HCT116 (cell line): ENCODE data around the gene DBN1. TPM values are rescaled to one million over a fixed set of nuclear protein-coding genes. Genes with fewer than 3 reads are reported as not detected.

Experiments
- ATAC-seq: fragments of 200-7000 bp; cut with Tn5 transposase; 2 replicates; pipeline ENCODE4 v1.9.1; 2020; ENCODE audit warnings: mild to moderate bottlenecking, moderate library complexity
- BruUV-seq: library from RNA; stranded (reverse); fragments of 400-500 nt; replicated peaks from 2 replicates; lab custom pipeline; 2021; lab: Mats Ljungman, UMichigan
- CTCF ChIA-PET: fragments of 300-600 bp; sonication (Branson Sonifier 250); formaldehyde crosslinking; loops from one replicate; lab custom pipeline; 2021; ENCODE audit warnings: antibody characterized with exemption; lab: Charles Lee
- POLR2A ChIA-PET: fragments of 300-600, 350-600 bp; sonication (Branson Sonifier 250); formaldehyde crosslinking; loops from one replicate; lab custom pipeline; 2021; ENCODE audit warnings: antibody characterized with exemption; lab: Charles Lee
- RAD21 ChIA-PET, 2 experiments: fragments of 300-600 bp; sonication (Branson Sonifier 250); formaldehyde crosslinking; loops; one replicate each; lab custom pipeline; 2023; ENCODE audit warnings: low total read pairs in 2 of 2; ENCODE audit not compliant: uncharacterized antibody in 2 of 2, unreplicated experiment in 2 of 2, low non-redundant PET in 1 of 2; lab: Charles Lee
- DNase-seq: peaks from one replicate; pipeline ENCODE4 v3.0.0-alpha.2; 2010; ENCODE audit warnings: low read depth, low spot score
- H2AFZ ChIP-seq: fragments of 200-600 bp; shearing (Covaris generic), sonication (generic); 2 replicates; pipeline ENCODE4 v1.6.1; 2017; ENCODE audit warnings: low read depth, mixed run types, mixed read lengths, antibody characterized with exemption, low read length; ENCODE audit not compliant: poor library complexity, severe bottlenecking
- H3K27ac ChIP-seq: 2 replicates; pipeline ENCODE4 v1.5.1; 2012; ENCODE audit warnings: low read depth, low read length
- H3K27me3 ChIP-seq: fragments of 200-600 bp; sonication (generic); 2 replicates; pipeline ENCODE4 v1.6.1; 2016; ENCODE audit warnings: mixed run types, low read length, mixed read lengths; ENCODE audit not compliant: insufficient read depth
- H3K36me3 ChIP-seq, 2 experiments: fragments of 200-500 bp in 1 of 2; fragments of 200-600 bp in 1 of 2; sonication (Bioruptor generic) in 1 of 2; sonication (generic) in 1 of 2; 2 replicates each; pipeline versions ENCODE4 v1.5.1 to v1.6.1; 2014 to 2016; ENCODE audit warnings: low read length in 2 of 2, inconsistent platforms in 1 of 2, mixed read lengths in 1 of 2, mixed run types in 1 of 2; ENCODE audit not compliant: insufficient read depth in 2 of 2, control insufficient read depth in 1 of 2
- H3K4me1 ChIP-seq, 2 experiments: fragments of 200-600 bp in 1 of 2; sonication (generic) in 1 of 2; 2 replicates each; pipeline versions ENCODE4 v1.5.1 to v1.6.1; 2012 to 2017; ENCODE audit warnings: low read length in 2 of 2, inconsistent platforms in 1 of 2, mild to moderate bottlenecking in 1 of 2, mixed read lengths in 1 of 2, mixed run types in 1 of 2, moderate library complexity in 1 of 2; ENCODE audit not compliant: insufficient read depth in 2 of 2, control insufficient read depth in 1 of 2
- H3K4me2 ChIP-seq: fragments of 200-600 bp; sonication (generic); 2 replicates; pipeline ENCODE4 v1.6.1; 2017; ENCODE audit warnings: mixed run types, low read length, mixed read lengths
- H3K4me3 ChIP-seq, 2 experiments: fragments of 200-600 bp in 1 of 2; sonication (generic) in 1 of 2; replicated peaks in 1 of 2; 2 replicates each; pipeline ENCODE4 v1.5.1; 2011 to 2016; ENCODE audit warnings: low read length in 2 of 2, control low read depth in 1 of 2, low read depth in 1 of 2, mild to moderate bottlenecking in 1 of 2, mixed read lengths in 1 of 2, mixed run types in 1 of 2
- H3K79me2 ChIP-seq: fragments of 200-600 bp; sonication (generic); 2 replicates; pipeline ENCODE4 v1.6.1; 2017; ENCODE audit warnings: mild to moderate bottlenecking, mixed run types, low read length, moderate library complexity, mixed read lengths; ENCODE audit not compliant: insufficient read depth
- H3K9ac ChIP-seq: fragments of 200-600 bp; sonication (generic); 2 replicates; pipeline ENCODE4 v1.6.1; 2016; ENCODE audit warnings: low read length, mixed read lengths
- H3K9me2 ChIP-seq: fragments of 200-600 bp; sonication (generic), shearing (Covaris generic); 2 replicates; pipeline ENCODE4 v1.6.1; 2017; ENCODE audit warnings: mixed run types, mild to moderate bottlenecking, moderate library complexity; ENCODE audit not compliant: insufficient read depth
- H3K9me3 ChIP-seq, 2 experiments: fragments of 200-500 bp in 1 of 2; fragments of 200-600 bp in 1 of 2; sonication (Bioruptor generic) in 1 of 2; sonication (generic) in 1 of 2; 2 replicates each; pipeline ENCODE4 v1.6.1; 2014 to 2017; ENCODE audit warnings: low read length in 2 of 2, mixed read lengths in 2 of 2, inconsistent platforms in 1 of 2, low read depth in 1 of 2, mild to moderate bottlenecking in 1 of 2, mixed run types in 1 of 2, moderate library complexity in 1 of 2; ENCODE audit not compliant: control insufficient read depth in 1 of 2, insufficient read depth in 1 of 2
- H4K20me1 ChIP-seq: fragments of 200-600 bp; sonication (generic), shearing (Covaris generic); 2 replicates; pipeline ENCODE4 v1.6.1; 2017; ENCODE audit warnings: mixed run types, mild to moderate bottlenecking, moderate library complexity; ENCODE audit not compliant: insufficient read depth
- ATF3 ChIP-seq: IDR thresholded peaks from 2 replicates; pipeline ENCODE4 v1.6.1; 2012
- CTCF ChIP-seq, 3 experiments: fragments of 200-600 bp in 1 of 3; sonication (generic) in 1 of 3; IDR thresholded peaks in 2 of 3; conservative IDR thresholded peaks in 1 of 3; 2 replicates each; pipeline ENCODE4 v1.5.1; 2012 to 2017; ENCODE audit warnings: low read depth in 2 of 3, low read length in 2 of 3, antibody characterized with exemption in 1 of 3, borderline replicate concordance in 1 of 3, control low read depth in 1 of 3, mild to moderate bottlenecking in 1 of 3, mixed read lengths in 1 of 3, mixed run types in 1 of 3, moderate library complexity in 1 of 3; ENCODE audit not compliant: insufficient read depth in 1 of 3
- EGR1 ChIP-seq: IDR thresholded peaks from 2 replicates; pipeline ENCODE4 v1.6.1; 2012; ENCODE audit warnings: low read depth
- ELF1 ChIP-seq: IDR thresholded peaks from 2 replicates; pipeline ENCODE4 v1.6.1; 2012; ENCODE audit warnings: low read depth, borderline replicate concordance
- EZH2 ChIP-seq: fragments of 200-600 bp; sonication (generic); IDR thresholded peaks from 2 replicates; pipeline ENCODE4 v1.6.1; 2017; ENCODE audit warnings: antibody characterized with exemption, mixed run types
- EZH2phosphoT487 ChIP-seq: fragments of 200-600 bp; IDR thresholded peaks from 2 replicates; pipeline ENCODE4 v1.6.1; 2018; ENCODE audit warnings: antibody characterized with exemption, borderline replicate concordance
- FOSL1 ChIP-seq: IDR thresholded peaks from 2 replicates; pipeline ENCODE4 v1.6.1; 2012; ENCODE audit warnings: low read depth
- JUND ChIP-seq: IDR thresholded peaks from 2 replicates; pipeline ENCODE4 v1.6.1; 2012
- MAX ChIP-seq: IDR thresholded peaks from 2 replicates; pipeline ENCODE4 v1.6.1; 2012
- POLR2A ChIP-seq: IDR thresholded peaks from 2 replicates; pipeline ENCODE4 v1.7.0; 2011; ENCODE audit warnings: borderline replicate concordance; ENCODE audit not compliant: insufficient read depth, insufficient read length; ENCODE audit errors: extremely low read depth
- POLR2AphosphoS5 ChIP-seq: IDR thresholded peaks from 2 replicates; pipeline ENCODE4 v1.6.1; 2011; ENCODE audit warnings: mild to moderate bottlenecking, low read depth, low read length, moderate library complexity
- RAD21 ChIP-seq: IDR thresholded peaks from 2 replicates; pipeline ENCODE4 v1.6.1; 2012; ENCODE audit warnings: low read depth, mild to moderate bottlenecking
- REST ChIP-seq: IDR thresholded peaks from 2 replicates; pipeline ENCODE4 v1.6.1; 2012; ENCODE audit warnings: low read depth
- SIN3A ChIP-seq: IDR thresholded peaks from 2 replicates; pipeline ENCODE4 v1.6.1; 2012; ENCODE audit warnings: low read depth
- SP1 ChIP-seq: IDR thresholded peaks from 2 replicates; pipeline ENCODE4 v1.6.1; 2012; ENCODE audit warnings: low read depth
- SRF ChIP-seq: IDR thresholded peaks from 2 replicates; pipeline ENCODE4 v1.6.1; 2012; ENCODE audit warnings: low read depth
- TCF7L2 ChIP-seq: IDR thresholded peaks from 2 replicates; pipeline ENCODE4 v1.7.0; 2011; ENCODE audit warnings: borderline replicate concordance, inconsistent platforms; ENCODE audit not compliant: insufficient read depth, insufficient read length; ENCODE audit errors: extremely low read depth
- YY1 ChIP-seq: IDR thresholded peaks from 2 replicates; pipeline ENCODE4 v1.6.1; 2011; ENCODE audit warnings: low read length, low read depth, moderate library complexity, mild to moderate bottlenecking; ENCODE audit not compliant: insufficient replicate concordance; ENCODE audit errors: extremely low read depth
- ZNF274 ChIP-seq: fragments of 200-500 bp; sonication (Bioruptor generic); IDR thresholded peaks from 2 replicates; pipeline ENCODE4 v1.6.1; 2014; ENCODE audit warnings: mild to moderate bottlenecking, low read depth, low read length, inconsistent platforms
- intact Hi-C: fragments of 100-400 bp; cut with micrococcal nuclease; formaldehyde crosslinking; loops from 2 replicates; pipeline ENCODE4 v1.10.0; 2022
- total RNA-seq: library from RNA; stranded (reverse); gene quantifications from one replicate; pipeline ENCODE4 v1.2.1, GENCODE V29; 2021; ENCODE audit not compliant: unreplicated experiment

DBN1 gene
- total RNA-seq, 1 experiment from 2014 or later = 144 TPM

- POLR2A ChIA-PET = interaction anchor here (0.7 to 2.3 kb wide), 8 partner anchors 8 to 103 kb away, joined by 3 to 7 read pairs (median 5); partner anchors contain the start of genes GRK6, LMAN2, PDLIM7 and PRR7
- Histone ChIP-seq H3K4me1 (peaks cover 18 to 60% of the 10 kb centered on the region in 2 experiments; a peak in 3 of 4 replicates), H3K27ac (peak overlapping the region; percentile 96), H3K9ac (peak overlapping the region; percentile 92), H3K36me3 (peaks cover 0 to 11% of the 10 kb centered on the region in 2 experiments; a peak in 1 of 4 replicates), H3K27me3 (no peaks in the 10 kb centered on the region), H3K9me3 (no peaks in the 10 kb centered on the region), H3K4me2 (peak overlapping the region; percentile 96), H2AFZ (no peak overlapping the region), H3K4me3 (peak overlapping the region; percentile 68 to 76), H3K9me2 (no peaks in the 10 kb centered on the region), H4K20me1 (no peaks in the 10 kb centered on the region), H3K79me2 (peaks cover 19% of the 10 kb centered on the region)
- CTCF ChIA-PET = interaction anchor here (0.9 to 6.8 kb wide), 19 partner anchors 9 to 340 kb away, joined by 3 to 85 read pairs (median 6); partner anchors contain the start of genes GRK6, LMAN2, PDLIM7 and PFN3
- peak; percentile 52 for ATAC-seq
- peak; percentile 62 for DNase-seq
- no TSS peak for BruUV-seq
- RAD21 ChIA-PET = interaction anchor here (0.6 to 0.9 kb wide), 4 partner anchors 23 to 145 kb away, joined by 3 to 7 read pairs (median 4); partner anchors contain the start of gene GRK6 (in 1 of the 2)
- intact Hi-C loops = loop anchor here (1.0 kb wide), 3 partner anchors 50 to 136 kb away; no protein-coding TSS in a partner anchor
- TF ChIP-seq EZH2phosphoT487 (no peak), REST (no peak), TCF7L2 (peak; percentile 12), YY1 (peak; percentile 48), POLR2A (no peak), EZH2 (no peak), ELF1 (no peak), RAD21 (no peak), POLR2AphosphoS5 (peak; percentile 62), MAX (no peak), EGR1 (no peak), ZNF274 (no peak), FOSL1 (no peak), ATF3 (no peak), SP1 (no peak), JUND (no peak), SIN3A (no peak), CTCF (IDR thresholded peaks at IDR 0.05 in 2 of 3, conservative IDR thresholded peaks at IDR 0.05 in 1 of 3; ENCODE audit: borderline replicate concordance in 1 of 3, insufficient read depth in 1 of 3, low read depth in 2 of 3, low read length in 2 of 3) (peak in 2 of 3 experiments; percentile 76 to 95; a peak in 4 of 6 replicates), SRF (no peak)
Measured at GRCh38 chr5:177454397-177455035, 18.9 kb downstream of the DBN1 start.
